ENCODE data around the gene CCDC69.

- TF ChIP-seq POLR2A (IDR thresholded peaks at IDR 0.05; ENCODE audit: extremely low read depth, insufficient read length): no peak
- no peak for TF ChIP-seq CTCF (IDR thresholded peaks at IDR 0.05; ENCODE audit: low read depth, low read length)
- TF ChIP-seq MAX (IDR thresholded peaks at IDR 0.05; ENCODE audit: low read depth, low read length): no peak
- no peak for TF ChIP-seq MYC (IDR thresholded peaks at IDR 0.05; ENCODE audit: low read depth, low read length)
Observed at GRCh38 chr5:151182524-151182900, 41.4 kb downstream of the CCDC69 start.

Data from NB4 (cell line).